H1 (cell line): ENCODE data around the gene ARID5B. TPM values are rescaled to one million over a fixed set of nuclear protein-coding genes. Genes with fewer than 3 reads are reported as not detected.

Experiments
- ASH2L ChIP-seq: fragments of 200-600, 300-600 bp; sonication (generic); IDR thresholded peaks from one replicate; pipeline ENCODE4 v1.7.1; 2017; ENCODE audit warnings: low read length
- BACH1 ChIP-seq: IDR thresholded peaks from 2 replicates; pipeline ENCODE4 v1.6.1; 2012; ENCODE audit warnings: low read length, improper control_type of control experiment
- BCL11A ChIP-seq, 2 experiments: IDR thresholded peaks; one replicate each; pipeline ENCODE4 v1.6.1; 2011; ENCODE audit warnings: low read depth in 2 of 2, low read length in 2 of 2, mild to moderate bottlenecking in 2 of 2
- EGR1 ChIP-seq: IDR thresholded peaks from 2 replicates; pipeline ENCODE4 v1.6.1; 2011; ENCODE audit warnings: low read depth, low read length, borderline replicate concordance
- EP300 ChIP-seq, 2 experiments: IDR thresholded peaks; 1 replicate in 1 of 2; 2 replicates in 1 of 2; pipeline ENCODE4 v1.6.1; 2011 to 2012; ENCODE audit warnings: low read depth in 2 of 2, low read length in 2 of 2, mild to moderate bottlenecking in 2 of 2, borderline replicate concordance in 1 of 2, inconsistent platforms in 1 of 2, moderate library complexity in 1 of 2
- FOSL1 ChIP-seq: IDR thresholded peaks from 2 replicates; pipeline ENCODE4 v1.6.1; 2011; ENCODE audit warnings: mild to moderate bottlenecking, low read depth, low read length, moderate library complexity; ENCODE audit not compliant: insufficient read depth
- GABPA ChIP-seq: IDR thresholded peaks from 2 replicates; pipeline ENCODE4 v1.6.1; 2011; ENCODE audit warnings: mild to moderate bottlenecking, low read length, moderate library complexity, borderline replicate concordance; ENCODE audit not compliant: insufficient read depth
- GTF2F1 ChIP-seq: IDR thresholded peaks from 2 replicates; pipeline ENCODE4 v1.6.1; 2012; ENCODE audit warnings: low read depth, low read length, improper control_type of control experiment, borderline replicate concordance
- JUN ChIP-seq: IDR thresholded peaks from 2 replicates; pipeline ENCODE4 v1.6.1; 2011; ENCODE audit warnings: low read depth, mild to moderate bottlenecking, improper control_type of control experiment, low read length
- KDM4A ChIP-seq: IDR thresholded peaks from one replicate; pipeline ENCODE4 v1.7.1; 2012; ENCODE audit warnings: low read depth, mild to moderate bottlenecking, moderate library complexity, low read length, inconsistent platforms; ENCODE audit not compliant: severe bottlenecking
- NANOG ChIP-seq: IDR thresholded peaks from 2 replicates; pipeline ENCODE4 v1.6.1; 2011; ENCODE audit warnings: low read length, low read depth, mild to moderate bottlenecking, inconsistent platforms; ENCODE audit not compliant: insufficient read depth, poor library complexity, severe bottlenecking
- NRF1 ChIP-seq: IDR thresholded peaks from 2 replicates; pipeline ENCODE4 v1.6.1; 2011; ENCODE audit warnings: mild to moderate bottlenecking, low read depth, low read length, improper control_type of control experiment
- POLR2A ChIP-seq, 2 experiments: IDR thresholded peaks; 1 replicate in 1 of 2; 2 replicates in 1 of 2; pipeline ENCODE4 v1.6.1; 2011; ENCODE audit warnings: low read depth in 2 of 2, low read length in 2 of 2, mild to moderate bottlenecking in 2 of 2; ENCODE audit errors: control extremely low read depth in 1 of 2
- POU5F1 ChIP-seq: IDR thresholded peaks from 2 replicates; pipeline ENCODE4 v1.6.1; 2011; ENCODE audit warnings: low read depth, mild to moderate bottlenecking, low read length, moderate library complexity
- RFX5 ChIP-seq: IDR thresholded peaks from 2 replicates; pipeline ENCODE4 v1.6.1; 2011; ENCODE audit warnings: low read depth, low read length, improper control_type of control experiment, borderline replicate concordance
- SIN3A ChIP-seq, 2 experiments: IDR thresholded peaks in 1 of 2; conservative IDR thresholded peaks in 1 of 2; 2 replicates each; pipeline ENCODE4 v1.6.1; 2011 to 2012; ENCODE audit warnings: low read length in 2 of 2, improper control_type of control experiment in 1 of 2, low read depth in 1 of 2, mild to moderate bottlenecking in 1 of 2
- SIX5 ChIP-seq: IDR thresholded peaks from 2 replicates; pipeline ENCODE4 v1.6.1; 2011; ENCODE audit warnings: mild to moderate bottlenecking, low read depth, low read length
- SRF ChIP-seq: IDR thresholded peaks from 2 replicates; pipeline ENCODE4 v1.6.1; 2011; ENCODE audit warnings: mild to moderate bottlenecking, low read depth, low read length, moderate library complexity
- TAF7 ChIP-seq: optimal IDR thresholded peaks from 2 replicates; pipeline ENCODE3; 2011; ENCODE audit warnings: low read depth, mild to moderate bottlenecking, inconsistent platforms, low read length, moderate library complexity, borderline replicate concordance
- YY1 ChIP-seq: IDR thresholded peaks from 2 replicates; pipeline ENCODE4 v1.6.1; 2011; ENCODE audit warnings: low read depth, mild to moderate bottlenecking, low read length
- polyA plus RNA-seq, 7 experiments: library from polyadenylated mRNA; depleted of rRNA in 3 of 7; stranded (reverse) in 5 of 7; unstranded in 2 of 7; fragments of >200 nt in 5 of 7; fragments of 200-250 nt in 2 of 7; gene quantifications; 1 replicate in 5 of 7; 2 replicates in 1 of 7; 4 replicates in 1 of 7; pipeline versions ENCODE4 v1.2.1 to v1.2.3, GENCODE V29; 2011 to 2013; ENCODE audit warnings: missing spikeins in 2 of 7, mixed read lengths in 2 of 7
- total RNA-seq: library from RNA; stranded (reverse); fragmentation: NEBNext Ultra II Directional; extraction: Animal tissue kit (Norgen Biotek cat#: 25700); gene quantifications from 2 replicates; pipeline ENCODE4 v1.2.1, GENCODE V29; 2021
- TF ChIP-seq, protein P1 (sequence below): IDR thresholded peaks from 2 replicates; pipeline ENCODE4 v1.6.1; 2011; ENCODE audit warnings: low read length, improper control_type of control experiment
- TF ChIP-seq, protein P2 (sequence below): IDR thresholded peaks from 2 replicates; pipeline ENCODE4 v1.6.1; 2012; ENCODE audit warnings: low read length, inconsistent platforms

Gene ARID5B
- total and polyA plus RNA-seq, 2 of the 8 experiments (the other 6 are each of a cell fraction or from before 2014, with no cell fraction given), result 0.21 to 1.1 TPM

DNA sequence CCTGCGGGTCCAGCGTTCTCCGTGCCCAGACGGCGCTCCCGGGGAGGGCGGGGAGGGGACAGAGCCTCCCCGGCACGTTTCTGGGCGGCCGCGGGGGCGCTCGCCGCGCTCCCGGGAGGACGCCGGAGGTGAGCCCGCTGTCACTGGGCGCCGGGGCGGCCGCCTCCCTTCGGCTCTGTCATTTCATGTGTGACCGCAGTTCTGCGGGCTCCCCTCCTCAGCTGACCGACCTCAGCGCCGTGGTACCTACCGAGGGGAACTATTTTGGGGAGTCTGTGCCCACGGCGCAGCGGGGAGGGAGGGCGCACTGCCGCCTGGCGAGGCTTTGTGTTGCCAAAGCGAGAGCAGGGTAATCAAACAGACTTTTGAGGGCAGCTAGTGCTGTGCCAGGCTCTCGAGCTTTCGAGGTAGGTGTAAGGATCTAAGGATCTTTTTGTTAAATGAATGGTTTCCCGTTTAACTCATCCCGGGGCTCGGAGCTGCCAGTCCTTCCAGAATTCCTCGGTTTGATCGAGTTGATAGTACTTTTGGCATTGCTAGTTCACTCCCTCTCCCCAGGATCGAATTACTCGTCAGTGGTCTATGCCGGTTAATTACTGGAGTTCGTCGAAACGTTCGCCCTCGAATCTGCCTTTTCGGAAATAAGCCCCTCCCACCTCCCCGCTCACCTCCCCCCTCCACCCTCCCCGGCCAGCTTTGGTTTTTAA is 1.9 kb downstream of the ARID5B start (continued):
- TF ChIP-seq SIN3A (conservative IDR thresholded peaks at IDR 0.05 in 1 of 2, IDR thresholded peaks at IDR 0.05 in 1 of 2; ENCODE audit: low read depth in 1 of 2, low read length in 2 of 2) (peak; percentile 54 to 69; a peak in 1 of 4 replicates), BCL11A (IDR thresholded peaks at IDR 0.05; ENCODE audit: low read depth in 2 of 2, low read length in 2 of 2) (no peak), GABPA (no peak), BACH1 (no peak), RFX5 (no peak), FOSL1 (no peak), SRF (no peak), KDM4A (peak; percentile 89), EP300 (IDR thresholded peaks at IDR 0.05; ENCODE audit: borderline replicate concordance in 1 of 2, low read depth in 2 of 2, low read length in 2 of 2) (no peak), POLR2A (IDR thresholded peaks at IDR 0.05; ENCODE audit: control extremely low read depth in 1 of 2, low read depth in 2 of 2, low read length in 2 of 2) (no peak), NRF1 (no peak), YY1 (no peak), JUN (no peak), TAF7 (peak; percentile 32), POU5F1 (no peak), ASH2L (peak; percentile 92), GTF2F1 (no peak), NANOG (no peak), EGR1 (no peak), SIX5 (no peak)
- TF ChIP-seq, protein P1, sequence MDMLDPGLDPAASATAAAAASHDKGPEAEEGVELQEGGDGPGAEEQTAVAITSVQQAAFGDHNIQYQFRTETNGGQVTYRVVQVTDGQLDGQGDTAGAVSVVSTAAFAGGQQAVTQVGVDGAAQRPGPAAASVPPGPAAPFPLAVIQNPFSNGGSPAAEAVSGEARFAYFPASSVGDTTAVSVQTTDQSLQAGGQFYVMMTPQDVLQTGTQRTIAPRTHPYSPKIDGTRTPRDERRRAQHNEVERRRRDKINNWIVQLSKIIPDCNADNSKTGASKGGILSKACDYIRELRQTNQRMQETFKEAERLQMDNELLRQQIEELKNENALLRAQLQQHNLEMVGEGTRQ, result no peak
- TF ChIP-seq, protein P2, sequence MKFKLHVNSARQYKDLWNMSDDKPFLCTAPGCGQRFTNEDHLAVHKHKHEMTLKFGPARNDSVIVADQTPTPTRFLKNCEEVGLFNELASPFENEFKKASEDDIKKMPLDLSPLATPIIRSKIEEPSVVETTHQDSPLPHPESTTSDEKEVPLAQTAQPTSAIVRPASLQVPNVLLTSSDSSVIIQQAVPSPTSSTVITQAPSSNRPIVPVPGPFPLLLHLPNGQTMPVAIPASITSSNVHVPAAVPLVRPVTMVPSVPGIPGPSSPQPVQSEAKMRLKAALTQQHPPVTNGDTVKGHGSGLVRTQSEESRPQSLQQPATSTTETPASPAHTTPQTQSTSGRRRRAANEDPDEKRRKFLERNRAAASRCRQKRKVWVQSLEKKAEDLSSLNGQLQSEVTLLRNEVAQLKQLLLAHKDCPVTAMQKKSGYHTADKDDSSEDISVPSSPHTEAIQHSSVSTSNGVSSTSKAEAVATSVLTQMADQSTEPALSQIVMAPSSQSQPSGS, result no peak
